HG02678 (cell line): ENCODE data around the gene CACFD1.

Source experiments
- ATAC-seq: cut with Tn5 transposase; IDR thresholded peaks from one replicate; pipeline ENCODE4 v1.9.1; 2021; ENCODE audit warnings: mild to moderate bottlenecking, moderate library complexity; ENCODE audit not compliant: unreplicated experiment

The CACFD1 gene

GRCh38 chr9:133496861-133497842 is 37.4 kb downstream of the CACFD1 start:
- ATAC-seq: no peak

- no peak for ATAC-seq
Measured at GRCh38 chr9:133499132-133499891, 39.5 kb downstream of the CACFD1 start.

GRCh38 chr9:133499892-133500270 is 40.1 kb downstream of the CACFD1 start:
- ATAC-seq: no peak

- ATAC-seq: no peak
Measured at GRCh38 chr9:133502112-133502511, 42.3 kb downstream of the CACFD1 start.

- no peak for ATAC-seq
Measured at GRCh38 chr9:133505186-133505830, 45.5 kb downstream of the CACFD1 start.

- ATAC-seq: no peak
Measured at GRCh38 chr9:133505901-133506652, 46.3 kb downstream of the CACFD1 start.

- no peak for ATAC-seq
Measured at GRCh38 chr9:133506653-133507038, 46.9 kb downstream of the CACFD1 start.

- ATAC-seq: no peak
Measured at GRCh38 chr9:133507246-133507965, 47.6 kb downstream of the CACFD1 start.

GRCh38 chr9:133508046-133508445 is 48.3 kb downstream of the CACFD1 start:
- no peak for ATAC-seq

GRCh38 chr9:133509179-133510083 is 49.7 kb downstream of the CACFD1 start:
- ATAC-seq: no peak

GRCh38 chr9:133510926-133511505 is 51.2 kb downstream of the CACFD1 start:
- no peak for ATAC-seq

GRCh38 chr9:133511607-133512006 is 51.8 kb downstream of the CACFD1 start:
- ATAC-seq: no peak

GRCh38 chr9:133512253-133513213 is 52.8 kb downstream of the CACFD1 start:
- ATAC-seq: no peak

GRCh38 chr9:133513214-133514100 is 53.7 kb downstream of the CACFD1 start:
- ATAC-seq: no peak

GRCh38 chr9:133514460-133515239 is 54.9 kb downstream of the CACFD1 start:
- ATAC-seq: no peak

- ATAC-seq: no peak
Measured at GRCh38 chr9:133515240-133515610, 55.4 kb downstream of the CACFD1 start.
